HepG2 (cell line): ENCODE measurements around the gene IL13. TPM values are rescaled to one million over a fixed set of nuclear protein-coding genes. Genes with fewer than 3 reads are reported as not detected.

ENCODE experiments used
- ATAC-seq: fragments of 200-7000 bp; cut with Tn5 transposase; 3 replicates; pipeline ENCODE4 v1.9.1; 2020; ENCODE audit warnings: mild to moderate bottlenecking, moderate library complexity
- BruUV-seq: library from RNA; stranded (reverse); fragments of 400-500 nt; replicated peaks from 2 replicates; lab custom pipeline; 2021; lab: Mats Ljungman, UMichigan
- CTCF ChIA-PET: fragments of 300-600 bp; formaldehyde crosslinking; extraction: SDS; loops from one replicate; lab custom pipeline; 2021; ENCODE audit warnings: low total read pairs, inconsistent platforms, low intra/inter-chr PET ratio; lab: Yijun Ruan, JAX
- POLR2A ChIA-PET: fragments of 350-600 bp; sonication (Branson Sonifier 250); formaldehyde crosslinking; loops from one replicate; lab custom pipeline; 2020; ENCODE audit warnings: antibody characterized with exemption, inconsistent platforms; lab: Yijun Ruan, JAX
- DNase-seq: peaks from one replicate; pipeline ENCODE4 v3.0.0-alpha.2; 2015; ENCODE audit warnings: low spot score
- FAIRE-seq: peaks from 3 replicates; lab custom pipeline; 2011; peaks lifted over from hg19 to GRCh38; lab: Jason Lieb, UNC
- H2AFZ ChIP-seq: one replicate; pipeline ENCODE4 v1.6.1; 2011; ENCODE audit warnings: low read length, inconsistent platforms
- H3K27ac ChIP-seq: fragments of 300-600 bp; 3 replicates; pipeline ENCODE4 v1.8.0; 2011; ENCODE audit warnings: mixed run types, mild to moderate bottlenecking, mixed read lengths, low read length, inconsistent platforms; ENCODE audit not compliant: insufficient read depth; ENCODE audit errors: extremely low read length
- H3K27me3 ChIP-seq, 2 experiments: fragments of 200-600 bp in 1 of 2; 2 replicates in 1 of 2; 3 replicates in 1 of 2; pipeline versions ENCODE4 v1.6.0 to v1.8.0; 2011; ENCODE audit warnings: low read length in 2 of 2, mild to moderate bottlenecking in 2 of 2, moderate library complexity in 2 of 2, inconsistent platforms in 1 of 2; ENCODE audit not compliant: insufficient read depth in 2 of 2, control insufficient read depth in 1 of 2
- H3K36me3 ChIP-seq, 2 experiments: fragments of 200-600 bp in 1 of 2; replicated peaks in 1 of 2; 2 replicates in 1 of 2; 3 replicates in 1 of 2; pipeline versions ENCODE4 v1.5.1 to v1.8.0; 2011; ENCODE audit warnings: low read length in 2 of 2, inconsistent platforms in 1 of 2; ENCODE audit not compliant: insufficient read depth in 2 of 2, control insufficient read depth in 1 of 2
- H3K4me1 ChIP-seq: 2 replicates; pipeline ENCODE4 v1.5.1; 2012; ENCODE audit warnings: low read length, inconsistent platforms; ENCODE audit not compliant: insufficient read depth
- H3K4me2 ChIP-seq: 2 replicates; pipeline ENCODE4 v1.6.0; 2011; ENCODE audit warnings: low read depth, low read length, inconsistent platforms
- H3K4me3 ChIP-seq, 3 experiments: fragments of 200-600 bp in 1 of 3; sonication (generic), shearing (Covaris generic) in 1 of 3; replicated peaks in 1 of 3; 2 replicates each; pipeline ENCODE4 v1.5.1; 2011 to 2016; ENCODE audit warnings: low read length in 3 of 3, inconsistent platforms in 2 of 3, low read depth in 2 of 3, mild to moderate bottlenecking in 2 of 3, control low read depth in 1 of 3, mixed read lengths in 1 of 3; ENCODE audit not compliant: insufficient read depth in 1 of 3
- H3K79me2 ChIP-seq: one replicate; pipeline ENCODE4 v1.6.1; 2011; ENCODE audit warnings: low read length, inconsistent platforms; ENCODE audit not compliant: insufficient read depth
- H3K9ac ChIP-seq: 2 replicates; pipeline ENCODE4 v1.6.0; 2011; ENCODE audit warnings: mild to moderate bottlenecking, low read depth, low read length, inconsistent platforms; ENCODE audit not compliant: insufficient read depth
- H3K9me3 ChIP-seq: 2 replicates; pipeline ENCODE4 v1.5.1; 2012; ENCODE audit warnings: mild to moderate bottlenecking, low read length
- H4K20me1 ChIP-seq: 2 replicates; pipeline ENCODE4 v1.6.0; 2011; ENCODE audit warnings: inconsistent platforms, mild to moderate bottlenecking, low read length, moderate library complexity; ENCODE audit not compliant: insufficient read depth
- BRD4 ChIP-seq: sonication (generic); formaldehyde crosslinking; IDR thresholded peaks from 2 replicates; pipeline ENCODE4 v1.4.0; 2020; ENCODE audit warnings: missing genetic modification reagents
- ETS1 ChIP-seq: sonication (generic); formaldehyde crosslinking; IDR thresholded peaks from 2 replicates; pipeline ENCODE4 v1.4.0; 2020; ENCODE audit warnings: missing genetic modification reagents
- HNF4G ChIP-seq, 2 experiments: sonication (generic) in 1 of 2; formaldehyde crosslinking in 1 of 2; IDR thresholded peaks; 2 replicates each; pipeline versions ENCODE4 v1.4.0 to v1.6.1; 2011 to 2020; ENCODE audit warnings: borderline replicate concordance in 2 of 2, low read depth in 2 of 2, mild to moderate bottlenecking in 2 of 2, low read length in 1 of 2, missing genetic modification reagents in 1 of 2, moderate library complexity in 1 of 2
- KAT2B ChIP-seq: fragments of 150-350 bp; IDR thresholded peaks from 2 replicates; pipeline ENCODE4 v1.6.1; 2014; ENCODE audit warnings: low read depth, low read length, borderline replicate concordance
- MAFG ChIP-seq: sonication (generic); formaldehyde crosslinking; IDR thresholded peaks from 2 replicates; pipeline ENCODE4 v1.5.1; 2020; ENCODE audit warnings: mild to moderate bottlenecking, missing genetic modification reagents
- NONO ChIP-seq, 2 experiments: fragments of 450-650 bp in 1 of 2; sonication (generic) in 1 of 2; formaldehyde crosslinking in 1 of 2; IDR thresholded peaks in 1 of 2; conservative IDR thresholded peaks in 1 of 2; 2 replicates each; pipeline versions ENCODE4 v1.6.1 to v1.8.0; 2017 to 2022; ENCODE audit warnings: mild to moderate bottlenecking in 1 of 2, missing genetic modification reagents in 1 of 2, moderate library complexity in 1 of 2
- POLR2AphosphoS5 ChIP-seq: IDR thresholded peaks from 2 replicates; pipeline ENCODE4 v1.6.1; 2012; ENCODE audit warnings: low read depth, low read length
- REXO4 ChIP-seq: sonication (generic); formaldehyde crosslinking; IDR thresholded peaks from 2 replicates; pipeline ENCODE4 v1.8.0; 2022; ENCODE audit warnings: missing genetic modification reagents, mild to moderate bottlenecking, borderline replicate concordance
- SOX13 ChIP-seq, 3 experiments: fragments of 450-650 bp in 1 of 3; sonication (generic) in 1 of 3; formaldehyde crosslinking in 1 of 3; IDR thresholded peaks in 2 of 3; conservative IDR thresholded peaks in 1 of 3; 2 replicates each; pipeline versions ENCODE4 v1.5.0 to v1.6.1; 2016 to 2020; ENCODE audit warnings: antibody characterized with exemption in 1 of 3, mild to moderate bottlenecking in 1 of 3, missing compliant biosample characterization in 1 of 3, missing genetic modification reagents in 1 of 3, moderate library complexity in 1 of 3
- ZBTB25 ChIP-seq: IDR thresholded peaks from 2 replicates; pipeline ENCODE4 v1.6.1; 2018; ENCODE audit warnings: missing genetic modification reagents
- ZFP62 ChIP-seq: sonication (generic); formaldehyde crosslinking; IDR thresholded peaks from 2 replicates; pipeline ENCODE4 v1.4.0; 2020; ENCODE audit warnings: missing genetic modification reagents
- ZNF230 ChIP-seq: sonication (generic); formaldehyde crosslinking; IDR thresholded peaks from 2 replicates; pipeline ENCODE4 v1.4.0; 2020; ENCODE audit warnings: mild to moderate bottlenecking, missing genetic modification reagents
- ZNF496 ChIP-seq: sonication (generic); formaldehyde crosslinking; IDR thresholded peaks from 2 replicates; pipeline ENCODE4 v1.8.1; 2023; ENCODE audit warnings: mild to moderate bottlenecking, moderate library complexity, missing genetic modification reagents; ENCODE audit not compliant: insufficient replicate concordance
- WGBS: methylation state at CpG from one replicate; pipeline ENCODE4 v1.1.6; 2017; ENCODE audit warnings: low lambda C conversion rate; 5-methylcytosine and 5-hydroxymethylcytosine counted together
- in situ Hi-C: cut with HindIII; loops from 2 replicates; pipeline ENCODE4 v1.10.0; 2017; ENCODE audit warnings: low pct_unique_long_range_greater_than_20kb; ENCODE audit not compliant: extremely low pct_ligation_motif_present
- intact Hi-C: fragments of 100-400 bp; cut with micrococcal nuclease; formaldehyde crosslinking; loops from one replicate; pipeline ENCODE4 v1.10.0; 2022; ENCODE audit not compliant: unreplicated experiment
- polyA plus RNA-seq, 8 experiments: library from polyadenylated mRNA; depleted of rRNA in 3 of 8; stranded (reverse) in 7 of 8; unstranded in 1 of 8; fragments of >200 nt; fragmentation: Illumina TruSeq in 4 of 8; extraction: Trizol in 4 of 8; gene quantifications; 2 replicates each; pipeline versions ENCODE4 v1.2.1 to v1.2.3, GENCODE V29; 2011 to 2016; ENCODE audit warnings: low read depth in 4 of 8, missing spikeins in 1 of 8, mixed read lengths in 1 of 8; ENCODE audit not compliant: insufficient read depth in 1 of 8
- total RNA-seq, 5 experiments: library from RNA; depleted of rRNA; stranded (reverse); fragments of >200 nt; fragmentation: Illumina TruSeq; extraction: Trizol; gene quantifications; 2 replicates each; pipeline ENCODE4 v1.2.3, GENCODE V29; 2016; ENCODE audit warnings: low read depth in 1 of 5

Gene IL13
- total and polyA plus RNA-seq, 2 of the 13 experiments (the other 11 are each of a cell fraction or from before 2014, with no cell fraction given) = 0.05 TPM; not detected in 1

- H3K36me3 ChIP-seq = no peaks in the 10 kb centered on the region
- CTCF ChIA-PET = no interaction called here
- peaks cover 1 to 17% of the 10 kb centered on the region in 2 experiments; a peak in 4 of 5 replicates for H3K27me3 ChIP-seq
- no peak within 1 kb of the TSS for H2AFZ ChIP-seq
- H3K4me1 ChIP-seq = peaks cover 35% of the 10 kb centered on the region
- H3K9ac ChIP-seq = no peak within 1 kb of the TSS; the same call in 1 of the 2 replicates
- H3K27ac ChIP-seq = no peak within 1 kb of the TSS
- 57% methylated on average over 14 of the region's 14 CpGs for WGBS
- H4K20me1 ChIP-seq = no peaks in the 10 kb centered on the region
- H3K4me2 ChIP-seq = peak within 1 kb of the TSS; percentile 73
- TF ChIP-seq BRD4 (CRISPR knock-in tag) (no peak), REXO4 (no peak), ZFP62 (CRISPR knock-in tag) (no peak), NONO (IDR thresholded peaks at IDR 0.05) (no peak), NONO (CRISPR knock-in tag; conservative IDR thresholded peaks at IDR 0.05) (no peak), MAFG (no peak), ETS1 (CRISPR knock-in tag) (no peak), ZNF496 (CRISPR knock-in tag) (no peak), ZNF230 (no peak), ZBTB25 (no peak), POLR2AphosphoS5 (no peak), HNF4G (IDR thresholded peaks at IDR 0.05; ENCODE audit: borderline replicate concordance, low read depth, low read length) (no peak), HNF4G (CRISPR knock-in tag; IDR thresholded peaks at IDR 0.05; ENCODE audit: borderline replicate concordance, low read depth) (no peak), SOX13 (IDR thresholded peaks at IDR 0.05) (no peak), SOX13 (CRISPR knock-in tag; conservative IDR thresholded peaks at IDR 0.05 in 1 of 2, IDR thresholded peaks at IDR 0.05 in 1 of 2) (no peak), KAT2B (no peak)
- no peaks in the 10 kb centered on the region for H3K79me2 ChIP-seq
- H3K4me3 ChIP-seq = peak within 1 kb of the TSS in 2 of 3 experiments; percentile 23 to 36; a peak in 3 of 6 replicates
- POLR2A ChIA-PET = interaction anchor here (1.2 kb wide), 1 partner anchor 133 kb away, joined by 3 read pairs; no protein-coding TSS in a partner anchor
- BruUV-seq = no TSS peak
- no peak for ATAC-seq
- in situ Hi-C loops (loop anchor here (25.0 kb wide), 1 partner anchor 287 kb away; no protein-coding TSS in a partner anchor), intact Hi-C loops (loop anchor here (10.0 kb wide), 1 partner anchor 59 kb away; no protein-coding TSS in a partner anchor)
- FAIRE-seq = no peak
- no peak for DNase-seq
- H3K9me3 ChIP-seq = no peaks in the 10 kb centered on the region
Measured at GRCh38 chr5:132673939-132674630, 16.1 kb downstream of the IL13 start, which contains the start of gene IL4. Gene IL4 (plus strand): TSS chr5:132673989. CDS start chr5:132674051, 62 bp downstream.
